Stomach (tissue), 4 donors: Measurements from ENCODE around the gene RIPOR3.

Source experiments
- CTCF ChIP-seq, 7 experiments: fragments of 450-650 bp in 4 of 7; fragments of 200-600 bp in 3 of 7; sonication (generic) in 3 of 7; IDR thresholded peaks; one replicate each; pipeline ENCODE4 v1.5.1; 2016 to 2019; ENCODE audit warnings: antibody characterized with exemption in 7 of 7, control low read depth in 2 of 7, mild to moderate bottlenecking in 1 of 7
- EP300 ChIP-seq: sonication (generic); formaldehyde crosslinking; IDR thresholded peaks from one replicate; pipeline ENCODE4 v1.6.1; 2017; ENCODE audit warnings: antibody characterized with exemption
- POLR2A ChIP-seq, 4 donors: fragments of 450-650 bp; IDR thresholded peaks; one replicate each; pipeline ENCODE4 v1.6.1; 2016; ENCODE audit warnings: antibody characterized with exemption in 4 of 4, control low read depth in 2 of 4, mild to moderate bottlenecking in 1 of 4, moderate library complexity in 1 of 4
- POLR2AphosphoS5 ChIP-seq, 3 donors: sonication (generic); formaldehyde crosslinking; IDR thresholded peaks; one replicate each; pipeline ENCODE4 v1.6.1; 2016; ENCODE audit warnings: antibody characterized with exemption in 3 of 3

- TF ChIP-seq CTCF (IDR thresholded peaks at IDR 0.05) (no peak), POLR2A (IDR thresholded peaks at IDR 0.05) (no peak), POLR2AphosphoS5 (IDR thresholded peaks at IDR 0.05) (no peak), EP300 (no peak)
Observed at GRCh38 chr20:50567860-50568548, 123.3 kb downstream of the RIPOR3 start.
